Bronchial smooth muscle cell (primary cell): Measurements from ENCODE around the gene UQCRC2. TPM values are rescaled to one million over a fixed set of nuclear protein-coding genes. Genes with fewer than 3 reads are reported as not detected.

Experiments
- total RNA-seq: library from RNA; depleted of rRNA; stranded (reverse); fragments of >200 nt; gene quantifications from 2 replicates; pipeline ENCODE4 v1.2.1, GENCODE V29; 2014

Gene UQCRC2
- 217 and 241 TPM in 2 replicates for total RNA-seq

DNA sequence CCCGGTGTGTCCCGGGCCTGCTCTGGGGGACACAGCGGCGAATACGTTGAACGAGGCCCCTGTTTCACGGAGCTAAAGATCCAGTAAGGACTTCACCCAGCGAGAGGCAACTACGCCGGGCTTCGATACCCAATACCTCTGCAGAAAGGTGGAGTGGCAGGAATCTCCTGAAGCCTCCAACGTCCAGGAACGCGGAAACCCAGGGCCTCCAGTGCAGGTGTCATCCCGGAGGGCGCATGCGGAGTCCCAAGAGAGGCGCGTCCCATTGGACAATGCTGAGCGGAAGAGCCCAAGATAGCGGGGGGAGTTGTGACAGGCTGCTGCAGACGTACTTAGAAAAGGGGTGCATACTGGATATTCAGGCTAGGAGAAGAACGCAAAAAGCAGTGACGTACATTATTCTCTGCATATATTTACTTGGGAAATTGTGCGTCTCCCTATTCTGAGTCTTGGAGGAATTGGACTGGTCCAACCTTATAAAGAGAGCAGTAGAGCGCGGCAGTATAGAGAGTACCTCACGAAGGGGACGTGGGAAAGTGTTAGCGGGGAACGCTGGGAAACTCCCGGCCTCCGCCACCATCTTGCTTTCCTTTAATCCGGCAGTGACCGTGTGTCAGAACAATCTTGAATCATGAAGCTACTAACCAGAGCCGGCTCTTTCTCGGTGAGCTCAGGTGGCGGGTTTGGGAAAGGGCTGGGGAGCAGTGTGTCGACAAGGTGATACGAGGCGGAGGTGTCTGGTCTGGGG is at the start of gene UQCRC2:
Gene UQCRC2, plus strand, starts transcription at position 569 of the 748 bp plus-strand sequence. Its CDS starts 63 bp downstream, at position 632.

DNA sequence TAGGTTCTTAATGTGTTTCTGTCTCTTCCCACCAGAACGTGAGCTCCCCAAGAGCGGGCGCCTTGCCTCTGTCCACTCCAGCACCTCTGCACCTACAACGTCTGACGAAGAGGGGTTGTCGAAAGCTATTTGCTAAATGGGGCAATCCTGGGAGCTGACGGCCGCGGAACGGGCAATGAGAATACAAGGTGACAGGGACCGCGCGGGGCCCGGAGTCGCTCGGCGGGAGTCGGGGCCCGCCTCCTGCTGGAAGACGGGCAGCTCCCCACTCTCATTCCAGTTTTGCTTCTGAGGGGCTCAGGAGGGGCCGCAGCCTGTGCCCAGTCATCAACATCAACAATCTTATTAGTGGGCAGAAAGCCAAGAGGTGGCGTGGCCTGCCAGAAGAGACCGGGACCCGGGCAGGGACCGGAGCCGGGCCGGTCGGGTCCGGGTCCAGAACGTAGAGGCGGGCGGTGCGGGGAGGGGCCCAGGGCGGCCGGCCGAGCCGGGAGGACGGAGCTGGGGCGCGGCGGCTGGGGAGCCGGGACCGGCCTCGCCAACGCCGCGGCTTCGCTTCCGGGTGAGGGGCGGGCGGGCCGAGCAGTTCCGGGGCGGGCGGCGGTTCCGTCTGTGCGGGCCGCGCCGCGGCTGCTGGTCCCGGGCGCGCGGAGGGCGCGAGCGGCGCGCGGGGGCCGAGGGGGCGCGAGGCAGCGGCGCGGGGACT is 54.5 kb downstream of the UQCRC2 start, which contains the start of gene MOSMO:
Gene MOSMO, plus strand, starts transcription at position 603 of the 706 bp plus-strand sequence. CDS start 191 bp downstream, outside the sequence.

Other genes with a start within 250 kb of the UQCRC2 start
- gene NPIPB4, start 95.6 kb upstream of the UQCRC2 start, total RNA-seq = 18.6 and 19.1 TPM in 2 replicates
- not detected in 2 replicates for gene PDZD9, start 47.8 kb downstream of the UQCRC2 start, total RNA-seq
- 8.0 and 9.0 TPM in 2 replicates for gene MOSMO, start 54.8 kb downstream of the UQCRC2 start, total RNA-seq
- under 0.01 and 0.09 TPM in 2 replicates for gene VWA3A, start 139.2 kb downstream of the UQCRC2 start, total RNA-seq
- under 0.01 TPM in 1 of 2 replicates, not detected in the other for gene SDR42E2, start 209.1 kb downstream of the UQCRC2 start, total RNA-seq